T-helper 2 cell treated with Interferon-gamma antibody and Interleukin-4, amounts not matched to agents 100 ng/mL and 5 ng/mL, for 36 hours (primary cell): ENCODE measurements around the gene AGAP5. TPM values are rescaled to one million over a fixed set of nuclear protein-coding genes. Genes with fewer than 3 reads are reported as not detected.

Source experiments
- intact Hi-C: fragments of 100-400 bp; cut with micrococcal nuclease; formaldehyde crosslinking; loops from one replicate; pipeline ENCODE4 v1.15.1; 2023
- total RNA-seq: library from RNA; stranded (reverse); gene quantifications from 2 replicates; pipeline ENCODE4 v1.2.3, GENCODE V29; 2022

AGAP5 gene
- total RNA-seq, 1 donor from 2014 or later = 12.1 TPM

DNA sequence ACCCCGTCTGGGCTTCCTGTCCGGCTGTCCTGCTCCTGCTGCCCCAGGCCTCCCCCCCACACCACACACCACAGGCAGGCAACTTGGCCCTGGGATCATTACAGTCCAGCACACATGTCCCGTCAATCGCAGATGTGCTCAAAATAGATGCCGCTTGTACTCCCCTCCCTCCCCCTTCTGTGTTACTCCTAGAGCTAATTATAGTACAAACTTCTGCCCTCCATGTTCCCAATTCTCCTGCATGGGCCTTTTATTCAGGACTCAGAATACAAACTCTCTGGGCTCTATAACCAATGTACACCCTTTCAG, 42.0 kb downstream of the AGAP5 start, which contains the start of gene SYNPO2L:
Gene SYNPO2L (minus strand): TSS at position 40 of the 309 bp plus-strand sequence. CDS start 107 bp downstream, outside the sequence.
- intact Hi-C loops = no loop called here

- intact Hi-C loops = no loop called here
Measured at GRCh38 chr10:73655257-73655989, 42.5 kb downstream of the AGAP5 start.

- intact Hi-C loops = no loop called here
Measured at GRCh38 chr10:73653701-73654100, 44.2 kb downstream of the AGAP5 start.

- intact Hi-C loops = no loop called here
Measured at GRCh38 chr10:73653195-73653594, 44.7 kb downstream of the AGAP5 start.

DNA sequence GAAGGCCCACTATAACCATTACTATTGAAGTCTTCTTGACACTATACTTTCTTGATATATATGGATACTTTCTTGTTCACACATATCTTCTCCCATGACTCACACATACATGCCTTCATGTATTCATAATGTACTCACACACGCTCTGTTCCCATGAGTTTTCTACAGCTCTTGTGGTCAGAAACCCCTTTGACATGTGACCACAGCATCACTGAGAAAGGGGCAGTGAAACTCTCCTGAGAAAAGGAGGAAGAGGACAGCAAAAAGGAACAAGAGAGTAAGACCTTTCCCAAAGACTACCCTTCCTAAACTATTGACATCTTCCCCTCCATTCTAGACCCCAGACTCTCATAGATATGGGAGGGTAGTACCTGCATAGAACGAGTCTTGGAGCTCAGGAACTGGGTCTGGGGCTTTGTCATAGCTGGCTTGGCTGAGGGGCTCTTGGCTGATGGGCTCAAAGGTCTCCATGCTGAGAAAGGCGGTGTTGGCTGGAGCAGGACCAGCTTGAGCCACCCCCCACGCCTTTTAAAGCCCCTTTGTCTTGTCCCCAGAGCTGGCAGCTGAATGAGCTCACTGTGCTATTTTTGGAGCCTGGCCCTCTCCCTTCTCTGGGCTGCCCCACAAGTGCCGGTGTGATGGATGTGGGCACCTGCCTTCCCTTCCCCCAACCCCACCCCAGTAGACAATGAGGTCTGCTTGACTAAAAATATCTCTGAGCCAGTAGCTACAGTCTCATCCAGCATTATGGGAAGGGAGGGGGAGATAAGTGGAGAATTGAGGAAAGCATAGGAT, 47.2 kb downstream of the AGAP5 start:
- intact Hi-C loops = no loop called here

- intact Hi-C loops = no loop called here
Measured at GRCh38 chr10:73649876-73650536, 47.9 kb downstream of the AGAP5 start.

DNA sequence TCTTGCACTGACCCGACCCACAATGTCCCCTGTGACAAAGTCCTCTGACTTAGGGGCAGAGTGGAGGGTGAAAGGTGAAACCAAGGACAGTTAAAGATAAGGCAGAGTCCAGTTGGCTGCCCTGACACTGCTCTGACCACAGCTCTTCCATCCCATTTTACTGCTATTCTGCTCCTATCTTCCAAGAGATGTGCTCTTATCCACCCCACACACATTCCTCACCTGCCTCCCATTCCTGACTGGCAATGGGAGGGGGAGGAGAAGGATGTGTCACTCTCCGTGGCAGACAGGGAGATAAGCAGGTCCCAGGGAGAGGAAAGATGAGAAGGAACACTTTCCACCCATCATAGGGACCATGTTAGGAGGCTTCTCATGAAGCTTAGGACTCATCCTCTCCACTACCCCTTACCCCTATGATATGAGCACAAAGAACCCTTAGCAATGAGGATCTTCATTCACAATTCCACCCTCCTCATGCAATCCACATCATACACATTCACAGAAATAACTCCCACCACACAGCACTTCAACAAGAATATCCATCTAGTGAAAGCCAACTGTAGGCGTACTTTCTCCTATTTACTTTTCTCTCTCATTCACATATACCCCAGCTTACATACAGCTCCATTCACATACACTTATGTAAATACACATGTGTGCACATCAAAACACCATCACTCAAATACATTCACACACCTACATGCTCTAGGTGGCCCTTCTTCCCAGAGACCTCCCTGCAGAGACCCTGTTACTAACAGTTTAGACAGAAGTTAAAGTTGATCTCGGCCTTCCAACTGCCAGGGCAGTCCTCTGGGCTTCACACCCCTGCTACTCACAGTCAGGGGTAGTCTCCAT, 48.7 kb downstream of the AGAP5 start:
- intact Hi-C loops = no loop called here

- intact Hi-C loops = no loop called here
Measured at GRCh38 chr10:73647875-73648651, 49.8 kb downstream of the AGAP5 start.

DNA sequence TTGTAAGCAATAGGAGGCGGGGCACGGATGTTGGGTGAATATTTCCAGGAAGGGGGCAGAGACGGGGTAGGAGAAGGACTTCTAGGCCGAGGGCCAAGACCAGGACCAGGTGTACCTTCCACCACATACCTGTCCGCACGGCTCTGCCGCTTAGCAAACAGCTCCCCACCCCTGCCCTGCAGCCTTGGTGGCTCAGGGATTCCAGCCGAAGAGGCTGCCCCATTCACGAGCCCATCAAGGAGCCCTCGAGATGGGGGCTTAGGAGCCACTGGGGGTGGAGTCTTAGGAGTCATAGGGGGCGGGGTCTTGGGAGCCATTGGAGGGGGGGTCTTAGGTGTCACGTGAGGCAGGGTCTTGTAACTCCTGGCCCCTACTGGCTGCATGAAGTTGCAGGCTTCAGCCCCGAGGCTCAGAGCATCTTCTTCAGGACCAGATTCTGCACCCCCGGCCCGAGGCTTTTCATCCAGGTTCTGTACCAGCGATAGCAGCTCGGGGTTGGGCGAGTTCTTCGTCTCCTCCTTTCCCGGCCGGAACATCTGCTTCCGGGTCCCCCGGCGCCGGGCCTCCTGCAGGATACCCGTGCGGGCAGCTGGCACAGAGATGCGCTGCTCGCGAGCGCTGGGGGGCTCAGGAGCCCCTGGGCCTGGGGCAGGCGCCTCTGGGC, 50.6 kb downstream of the AGAP5 start:
- intact Hi-C loops = no loop called here

DNA sequence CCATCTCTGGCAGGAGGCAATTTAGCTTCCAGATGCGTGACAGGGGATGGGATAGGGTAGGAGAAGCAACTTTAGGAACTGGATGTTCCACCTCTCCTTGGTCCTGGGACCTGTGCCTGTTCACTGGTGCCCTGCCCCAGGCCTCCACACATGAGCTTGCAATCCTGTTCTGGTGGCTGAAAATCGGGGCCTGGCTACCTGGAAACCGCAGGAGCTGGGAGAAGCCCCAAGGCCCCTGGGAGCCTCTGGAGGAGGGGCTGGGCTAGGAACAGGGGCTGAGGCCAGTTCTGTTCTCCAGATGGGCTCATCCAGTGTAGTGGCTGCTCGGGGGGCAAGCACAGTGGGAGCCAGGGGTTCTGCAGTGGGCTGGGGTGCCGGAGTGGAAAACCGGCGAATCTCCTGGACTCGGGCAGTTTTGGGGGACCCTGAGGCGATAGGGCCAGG, 51.3 kb downstream of the AGAP5 start:
- intact Hi-C loops = no loop called here

DNA sequence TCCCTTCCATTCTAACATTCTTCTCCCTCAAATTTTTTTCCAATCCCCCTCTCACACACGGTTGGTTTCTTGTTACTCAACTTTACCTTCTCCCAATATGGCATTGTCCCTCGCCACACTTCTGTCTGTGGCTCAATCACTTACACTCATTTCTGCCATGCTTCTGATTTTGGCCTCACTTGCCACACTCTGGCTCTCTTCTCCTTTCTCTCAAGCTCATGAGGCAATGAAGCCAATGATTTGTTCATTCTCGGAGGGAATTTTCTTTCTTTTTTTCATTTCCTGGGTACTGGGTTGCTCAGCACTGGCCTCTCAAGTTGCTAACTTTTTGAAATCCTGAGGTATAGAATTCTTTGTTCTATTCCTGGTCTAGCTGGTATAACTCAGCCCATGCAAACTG, 52.7 kb downstream of the AGAP5 start:
- intact Hi-C loops = no loop called here

- intact Hi-C loops = loop anchor here (1.0 kb wide), 3 partner anchors 18 to 380 kb away; no protein-coding TSS in a partner anchor
Measured at GRCh38 chr10:73644767-73645166, 53.1 kb downstream of the AGAP5 start.

- intact Hi-C loops = loop anchor here (1.0 kb wide), 3 partner anchors 18 to 380 kb away; no protein-coding TSS in a partner anchor
Measured at GRCh38 chr10:73644015-73644743, 53.7 kb downstream of the AGAP5 start.

DNA sequence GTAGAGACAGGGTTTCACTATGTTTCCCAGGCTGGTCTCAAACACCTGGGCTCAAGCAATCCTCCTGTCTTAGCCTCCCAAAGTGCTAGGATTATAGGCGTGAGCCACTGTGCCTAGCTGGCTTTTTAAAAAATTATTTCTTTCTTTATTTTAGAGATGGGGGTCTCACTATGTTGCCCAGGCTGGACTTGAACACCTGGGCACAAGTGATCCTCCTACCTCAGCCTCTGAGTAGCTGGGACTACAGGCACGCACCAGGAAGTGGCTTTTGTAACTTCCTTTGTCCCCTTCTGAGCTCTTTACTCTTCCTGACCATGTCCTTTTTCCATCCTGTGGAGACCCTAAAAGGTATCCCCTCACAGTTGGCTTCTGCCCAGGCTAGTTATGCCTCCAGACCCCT, 54.5 kb downstream of the AGAP5 start:
- intact Hi-C loops = no loop called here

DNA sequence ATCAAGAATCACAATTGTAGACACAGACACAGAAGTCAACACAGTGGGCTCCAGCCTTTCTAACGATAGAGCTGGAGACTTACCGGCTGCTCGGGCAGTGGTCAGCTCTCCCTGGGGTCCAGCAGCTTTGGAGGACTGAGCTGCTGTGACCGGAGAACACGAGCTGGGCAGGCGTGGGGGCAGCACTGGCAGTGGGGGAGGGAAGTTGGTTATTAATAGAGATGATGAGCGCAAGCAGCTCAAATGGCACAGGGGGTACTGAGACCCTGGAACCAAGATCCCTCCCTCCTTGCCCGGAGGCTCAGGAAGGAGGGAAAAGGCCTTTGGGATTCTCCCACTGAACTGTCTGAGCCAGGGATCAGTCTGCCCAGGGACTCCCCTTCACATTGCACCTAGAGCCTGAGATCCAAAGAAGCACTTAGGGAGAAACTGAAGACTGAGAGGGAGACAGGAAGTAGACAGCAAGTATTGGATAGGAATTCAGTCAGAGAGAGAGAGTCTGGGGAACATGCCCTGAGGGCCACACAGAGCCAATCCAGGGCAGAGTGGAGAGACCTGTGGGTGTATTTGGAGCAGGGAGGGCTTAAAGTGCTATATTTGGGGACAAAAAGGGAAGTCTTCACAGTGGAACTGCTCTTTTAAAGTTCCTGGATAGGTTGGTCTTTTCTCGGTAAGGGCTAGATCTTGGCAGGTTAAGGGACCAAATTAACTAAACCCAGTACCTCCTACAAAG, 56.4 kb downstream of the AGAP5 start, which contains the start of gene MYOZ1:
Gene MYOZ1 (minus strand): TSS at position 147 of the 733 bp plus-strand sequence. CDS start 1,457 bp downstream, outside the sequence.
- intact Hi-C loops = no loop called here

DNA sequence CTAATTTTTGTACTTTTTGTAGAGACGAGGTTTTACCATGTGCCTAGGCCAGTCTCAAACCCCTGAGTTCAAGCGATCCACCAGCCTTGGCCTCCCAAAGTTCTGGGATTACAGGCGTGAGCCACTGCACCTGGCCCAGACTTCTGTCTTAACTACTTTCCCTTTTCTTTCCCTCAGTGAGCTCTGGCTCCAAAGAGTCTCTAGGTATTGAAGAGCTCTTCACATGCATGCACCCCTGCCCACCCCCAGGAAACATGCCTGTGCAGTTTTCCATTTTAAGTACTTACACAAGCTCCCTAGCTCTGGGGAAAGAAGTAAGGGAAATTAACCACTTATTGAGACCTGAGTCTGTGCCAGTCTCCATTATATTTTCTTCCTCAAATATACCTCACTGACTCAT, 58.6 kb downstream of the AGAP5 start:
- intact Hi-C loops = no loop called here

DNA sequence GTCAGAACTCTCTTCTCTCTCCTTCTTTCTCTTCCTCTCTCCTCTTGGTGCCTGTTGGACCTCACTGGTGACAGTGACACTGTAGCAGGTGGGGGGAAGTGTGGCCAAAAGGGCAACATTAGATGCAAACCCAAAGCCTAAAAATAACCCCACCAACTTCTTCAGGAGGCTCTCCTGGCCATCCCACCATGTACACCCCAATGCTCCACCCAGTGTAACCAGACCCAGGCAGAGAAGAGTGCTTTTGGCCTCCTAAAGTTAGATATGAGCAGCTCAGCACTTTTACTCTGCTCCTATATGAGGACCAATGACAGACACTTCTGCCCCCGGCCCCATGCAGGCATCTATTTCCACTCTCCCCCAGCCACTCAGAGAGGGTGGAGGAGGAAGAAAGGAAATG, 62.1 kb downstream of the AGAP5 start:
- intact Hi-C loops = no loop called here

GRCh38 chr10:73634421-73634820, 63.5 kb downstream of the AGAP5 start:
- intact Hi-C loops = no loop called here
